ENCODE data around the gene NTS.

NTS gene

DNA sequence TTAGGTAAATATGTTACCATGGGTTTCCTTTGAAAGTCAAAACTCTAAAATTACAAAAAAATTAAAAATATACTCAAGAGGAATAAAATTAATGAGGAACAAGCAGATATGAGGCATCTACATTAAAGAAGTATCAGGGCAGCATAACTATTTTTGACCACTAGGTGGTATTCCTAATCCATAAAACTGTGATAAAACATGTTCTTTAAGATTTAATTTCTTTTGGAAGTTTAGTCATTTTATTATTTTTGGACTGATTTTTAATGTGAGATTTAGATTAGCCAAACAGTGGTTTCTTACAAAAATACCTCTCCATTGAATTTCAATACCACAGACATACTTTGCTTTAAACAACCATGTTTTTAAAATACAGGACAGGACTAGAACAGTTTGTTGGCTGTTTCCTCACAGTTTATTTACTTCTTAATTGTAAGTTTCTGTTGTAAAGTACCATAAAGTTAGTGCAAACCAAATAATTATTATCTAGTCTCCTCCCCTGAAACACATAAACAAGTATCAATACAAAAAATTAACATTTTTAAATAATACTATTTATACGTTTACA, 49.8 kb downstream of the NTS start:
- no peak for DNase-seq (ENCODE audit: low read depth)

GRCh38 chr12:85927166-85927565, 53.1 kb downstream of the NTS start:
- no peak for DNase-seq (ENCODE audit: low read depth)
